RWPE2 (cell line): ENCODE data around the gene NBDY.

Experiments
- ATAC-seq: fragments of 200-7000 bp; cut with Tn5 transposase; 3 replicates; pipeline ENCODE4 v1.9.1; 2021; ENCODE audit warnings: low read depth
- DNase-seq: peaks from one replicate; pipeline ENCODE4 v3.0.0-alpha.2; 2020; ENCODE audit warnings: low spot score
- H3K27ac ChIP-seq: fragments of 450-650 bp; 2 replicates; pipeline ENCODE4 v1.5.1; 2017; ENCODE audit warnings: mild to moderate bottlenecking; ENCODE audit not compliant: poor library complexity, severe bottlenecking
- H3K27me3 ChIP-seq: fragments of 250-450 bp; sonication (Bioruptor Pico); 2 replicates; pipeline ENCODE4 v1.5.1; 2021; ENCODE audit warnings: mild to moderate bottlenecking, moderate library complexity; ENCODE audit not compliant: insufficient read depth, poor library complexity, severe bottlenecking
- H3K36me3 ChIP-seq: fragments of 250-450 bp; sonication (Bioruptor Pico); 2 replicates; pipeline ENCODE4 v1.5.1; 2020; ENCODE audit warnings: low read depth, mild to moderate bottlenecking, moderate library complexity
- H3K4me1 ChIP-seq: fragments of 250-450 bp; sonication (Bioruptor Pico); 2 replicates; pipeline ENCODE4 v1.5.1; 2021; ENCODE audit warnings: mild to moderate bottlenecking, moderate library complexity; ENCODE audit not compliant: insufficient read depth, poor library complexity, severe bottlenecking
- H3K4me3 ChIP-seq: fragments of 250-450 bp; sonication (Bioruptor Pico); 2 replicates; pipeline ENCODE4 v1.5.1; 2021; ENCODE audit warnings: mild to moderate bottlenecking, moderate library complexity; ENCODE audit not compliant: severe bottlenecking
- H3K9me3 ChIP-seq: fragments of 250-450 bp; sonication (Bioruptor Pico); 2 replicates; pipeline ENCODE4 v1.5.1; 2021; ENCODE audit warnings: mild to moderate bottlenecking, moderate library complexity; ENCODE audit not compliant: severe bottlenecking
- CTCF ChIP-seq: fragments of 450-650 bp; IDR thresholded peaks from one replicate; pipeline ENCODE4 v1.5.1; 2017; ENCODE audit warnings: mild to moderate bottlenecking, moderate library complexity; ENCODE audit not compliant: poor library complexity, severe bottlenecking

The NBDY gene

GRCh38 chrX:56793521-56794320, 64.7 kb downstream of the NBDY start:
- H3K27ac ChIP-seq = no peak overlapping the region

GRCh38 chrX:56794404-56795230, 65.6 kb downstream of the NBDY start:
- no peaks in the 10 kb centered on the region for H3K36me3 ChIP-seq
- no peaks in the 10 kb centered on the region for H3K9me3 ChIP-seq
- no peak overlapping the region for H3K27ac ChIP-seq
- DNase-seq = no peak
- no peak for ATAC-seq
- H3K4me3 ChIP-seq = no peak overlapping the region
- no peaks in the 10 kb centered on the region for H3K4me1 ChIP-seq
- TF ChIP-seq CTCF = no peak
- H3K27me3 ChIP-seq = no peaks in the 10 kb centered on the region

More at GRCh38 chrX:56793521-56794320, 64.7 kb downstream of the NBDY start:
- Histone ChIP-seq H3K4me1 (no peaks in the 10 kb centered on the region), H3K9me3 (no peaks in the 10 kb centered on the region), H3K4me3 (no peak overlapping the region), H3K27me3 (no peaks in the 10 kb centered on the region), H3K36me3 (no peaks in the 10 kb centered on the region)
- TF ChIP-seq CTCF = no peak
- DNase-seq (no peak), ATAC-seq (no peak; the same call in 2 of the 3 replicates)

GRCh38 chrX:56795309-56795868, 66.3 kb downstream of the NBDY start:
- no peak overlapping the region for H3K27ac ChIP-seq
- TF ChIP-seq CTCF = no peak
- H3K27me3 ChIP-seq = no peaks in the 10 kb centered on the region
- DNase-seq = no peak
- no peak overlapping the region for H3K4me3 ChIP-seq
- H3K36me3 ChIP-seq = no peaks in the 10 kb centered on the region
- no peak for ATAC-seq
- no peaks in the 10 kb centered on the region for H3K9me3 ChIP-seq
- H3K4me1 ChIP-seq = no peaks in the 10 kb centered on the region

- Histone ChIP-seq H3K27ac (no peak overlapping the region), H3K9me3 (no peaks in the 10 kb centered on the region), H3K27me3 (no peaks in the 10 kb centered on the region), H3K36me3 (no peaks in the 10 kb centered on the region), H3K4me1 (no peaks in the 10 kb centered on the region), H3K4me3 (no peak overlapping the region)
- TF ChIP-seq CTCF = no peak
- DNase-seq = no peak
- no peak for ATAC-seq
Measured at GRCh38 chrX:56796641-56797395, 67.8 kb downstream of the NBDY start.
